HG02623 (cell line): ENCODE measurements around the gene DSG2.
"Not testable (repeated sequence)": the region's sequence is repeated elsewhere in the genome, so short reads cannot be mapped to it uniquely, and the experiment has no call there.

Experiments
- ATAC-seq: cut with Tn5 transposase; IDR thresholded peaks from one replicate; pipeline ENCODE4 v1.9.1; 2021; ENCODE audit warnings: moderate library complexity; ENCODE audit not compliant: unreplicated experiment

The DSG2 gene

GRCh38 chr18:31500051-31500688, 2.2 kb downstream of the DSG2 start:
- ATAC-seq, result peak; percentile 79

DNA sequence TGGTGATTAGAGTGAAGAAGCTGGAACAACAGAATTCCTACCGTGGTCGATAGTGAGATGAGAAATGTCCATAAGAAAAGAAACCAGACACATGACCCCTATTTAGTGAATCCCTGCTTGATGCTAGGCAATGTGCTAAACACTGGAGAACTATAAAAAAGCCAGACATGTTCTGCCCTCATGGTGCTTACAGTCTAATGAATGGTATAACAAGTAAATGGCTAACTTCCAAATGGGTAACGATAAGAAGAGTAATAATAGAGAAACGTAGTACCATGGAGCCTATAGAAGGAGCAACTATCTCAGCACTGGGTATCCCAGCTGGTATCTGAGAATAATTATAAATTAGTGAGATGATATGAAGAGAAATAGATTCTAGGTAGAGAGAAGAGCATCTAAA, 5.0 kb downstream of the DSG2 start:
- no peak for ATAC-seq

GRCh38 chr18:31504455-31505147, 6.6 kb downstream of the DSG2 start:
- ATAC-seq, result no peak

DNA sequence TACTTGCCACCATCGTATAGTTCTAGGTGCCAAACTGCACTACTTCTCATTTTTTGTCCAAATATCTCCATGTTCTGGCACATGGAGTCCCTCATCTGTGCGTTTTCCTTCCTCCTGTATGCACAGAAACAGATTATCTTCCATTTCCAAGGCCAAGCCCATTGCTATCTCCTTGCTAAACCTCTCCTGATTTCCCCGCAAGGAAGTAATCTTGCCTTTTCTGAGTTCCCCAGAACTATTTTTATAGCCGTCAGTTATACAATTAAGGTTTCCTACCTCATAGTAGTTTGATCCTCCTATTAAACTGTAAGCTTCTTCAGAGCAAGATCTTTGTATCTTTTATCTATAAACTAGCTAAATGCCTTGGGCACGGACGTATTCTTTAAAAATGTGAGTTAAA, 7.2 kb downstream of the DSG2 start:
- ATAC-seq, result no peak

DNA sequence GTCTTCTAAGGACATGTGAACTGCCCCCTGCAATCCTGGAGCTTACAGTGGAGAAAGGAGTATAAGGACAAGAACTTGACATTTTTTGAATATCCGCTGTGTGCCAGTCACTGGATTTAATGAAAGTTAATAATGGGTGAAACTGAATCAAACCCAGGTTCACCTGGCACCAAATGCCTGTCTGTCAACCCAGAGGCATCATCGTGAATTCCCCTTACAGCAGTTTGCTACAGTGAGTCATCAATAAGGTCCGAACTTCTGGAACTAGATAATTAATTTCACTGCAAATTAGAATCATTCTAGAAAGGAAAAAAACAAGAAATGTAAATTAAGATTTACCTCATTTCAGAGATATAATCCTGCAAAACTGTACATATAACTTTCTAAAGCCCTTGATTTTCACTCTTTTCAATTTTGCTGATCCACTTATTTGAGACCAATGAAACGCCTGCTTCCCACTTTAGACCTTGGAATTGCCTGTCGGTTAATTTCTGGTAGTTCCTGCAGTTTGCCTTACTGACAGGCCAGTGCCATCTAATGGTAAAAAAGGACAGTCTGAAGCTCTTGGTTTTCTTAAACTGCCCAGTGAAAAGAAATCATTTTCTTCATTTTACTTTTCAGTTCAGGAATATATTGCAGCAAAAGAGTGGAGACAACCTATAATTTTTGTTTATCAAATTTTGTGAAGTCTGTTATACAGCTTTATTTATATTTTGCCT, 8.2 kb downstream of the DSG2 start:
- ATAC-seq, result no peak

- not testable (repeated sequence) for ATAC-seq
These were observed 9.1 kb downstream of the DSG2 start for GRCh38 chr18:31507124-31507523.

GRCh38 chr18:31508781-31509180, 10.8 kb downstream of the DSG2 start:
- ATAC-seq, result no peak

- no peak for ATAC-seq
These were observed 11.6 kb downstream of the DSG2 start for GRCh38 chr18:31509571-31509970.

GRCh38 chr18:31510319-31510718, 12.3 kb downstream of the DSG2 start:
- ATAC-seq, result no peak

DNA sequence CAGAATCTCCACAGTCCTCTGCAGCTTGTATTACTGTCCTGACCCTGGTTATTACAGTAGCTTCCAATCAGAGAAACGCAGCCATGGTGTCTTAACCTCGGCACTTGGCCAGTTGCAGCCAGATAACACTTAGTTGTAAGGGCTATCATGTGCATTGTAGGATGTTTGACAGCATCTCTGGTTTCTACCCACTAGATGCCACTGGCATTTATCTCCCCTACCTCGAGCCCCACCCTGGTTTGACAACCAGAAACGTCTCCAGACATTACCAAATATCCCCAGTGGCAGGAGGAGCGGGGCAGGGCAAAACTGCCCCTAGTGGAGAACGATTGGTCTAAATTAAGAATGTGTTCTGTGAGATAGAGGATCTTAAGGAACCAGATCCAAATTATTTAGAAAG, 13.1 kb downstream of the DSG2 start:
- ATAC-seq, result no peak

- ATAC-seq, result no peak
These were observed 14.3 kb downstream of the DSG2 start for GRCh38 chr18:31512203-31512764.

- ATAC-seq, result no peak
These were observed 15.4 kb downstream of the DSG2 start for GRCh38 chr18:31513189-31513935.

GRCh38 chr18:31516437-31516836, 18.5 kb downstream of the DSG2 start:
- ATAC-seq, result no peak

GRCh38 chr18:31526374-31526773, 28.4 kb downstream of the DSG2 start:
- no peak for ATAC-seq

GRCh38 chr18:31533236-31533635, 35.3 kb downstream of the DSG2 start:
- no peak for ATAC-seq

GRCh38 chr18:31538837-31539236, 40.9 kb downstream of the DSG2 start:
- ATAC-seq, result no peak

GRCh38 chr18:31546476-31546875, 48.5 kb downstream of the DSG2 start:
- ATAC-seq, result no peak

GRCh38 chr18:31548853-31549252, 50.9 kb downstream of the DSG2 start:
- ATAC-seq, result no peak

GRCh38 chr18:31549416-31549815, 51.4 kb downstream of the DSG2 start:
- no peak for ATAC-seq

- ATAC-seq, result no peak
These were observed 53.9 kb downstream of the DSG2 start for GRCh38 chr18:31551883-31552282.

DNA sequence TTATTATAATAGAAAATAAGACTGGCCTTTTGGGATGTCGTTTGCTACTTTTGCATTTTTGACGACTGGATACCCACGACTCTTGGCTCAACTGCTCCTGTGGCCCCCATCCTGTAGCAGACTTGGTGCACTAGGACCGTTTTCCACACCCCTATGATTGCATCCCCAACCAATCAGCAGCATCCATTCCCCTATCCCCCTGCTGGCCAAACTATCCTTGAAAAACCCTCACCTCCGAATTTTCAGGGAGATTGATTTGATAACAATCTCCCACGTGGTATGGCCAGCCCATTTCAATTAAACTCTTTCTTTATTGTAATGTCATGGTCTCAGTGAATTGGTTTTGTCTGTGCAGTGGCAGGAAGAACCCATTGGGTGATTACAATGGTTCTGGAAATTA, 55.8 kb downstream of the DSG2 start:
- ATAC-seq, result no peak
